Measurements from ENCODE around the gene C1orf198.

The C1orf198 gene

GRCh38 chr1:230892018-230892491 lies 23.7 kb upstream of the C1orf198 start:
- DNase-seq (ENCODE audit: low read depth, low spot score): no peak

- peak; percentile 62 for DNase-seq (ENCODE audit: low read depth, low spot score)
Measured at GRCh38 chr1:230891413-230891812, 23.1 kb upstream of the C1orf198 start.

GRCh38 chr1:230884646-230885045 lies 16.3 kb upstream of the C1orf198 start:
- DNase-seq (ENCODE audit: low read depth, low spot score): no peak

GRCh38 chr1:230883967-230884366 lies 15.6 kb upstream of the C1orf198 start:
- no peak for DNase-seq (ENCODE audit: low read depth, low spot score)

- no peak for DNase-seq (ENCODE audit: low read depth, low spot score)
Measured at GRCh38 chr1:230879778-230880177, 11.5 kb upstream of the C1orf198 start.

- no peak for DNase-seq (ENCODE audit: low read depth, low spot score)
Measured at GRCh38 chr1:230878591-230878990, 10.3 kb upstream of the C1orf198 start.

- DNase-seq (ENCODE audit: low read depth, low spot score): no peak
Measured at GRCh38 chr1:230877924-230878590, 9.7 kb upstream of the C1orf198 start.

- DNase-seq (ENCODE audit: low read depth, low spot score): no peak
Measured at GRCh38 chr1:230877146-230877923, 9.0 kb upstream of the C1orf198 start.

- DNase-seq (ENCODE audit: low read depth, low spot score): no peak
Measured at GRCh38 chr1:230876660-230877059, 8.3 kb upstream of the C1orf198 start.

- no peak for DNase-seq (ENCODE audit: low read depth, low spot score)
Measured at GRCh38 chr1:230875370-230875769, 7.0 kb upstream of the C1orf198 start.

GRCh38 chr1:230870916-230871315 lies 2.6 kb upstream of the C1orf198 start:
- no peak for DNase-seq (ENCODE audit: low read depth, low spot score)

GRCh38 chr1:230869500-230869899 lies 1.2 kb upstream of the C1orf198 start:
- no peak for DNase-seq (ENCODE audit: low read depth, low spot score)

- peak; percentile 84 for DNase-seq (ENCODE audit: low read depth, low spot score)
Measured at GRCh38 chr1:230868736-230869385, 540 bp upstream of the C1orf198 start.

- DNase-seq (ENCODE audit: low read depth, low spot score): no peak
Measured at GRCh38 chr1:230867101-230867902, 1.0 kb downstream of the C1orf198 start.

GRCh38 chr1:230866171-230867070 lies 1.9 kb downstream of the C1orf198 start:
- DNase-seq (ENCODE audit: low read depth, low spot score): no peak

- no peak for DNase-seq (ENCODE audit: low read depth, low spot score)
Measured at GRCh38 chr1:230865062-230865817, 3.1 kb downstream of the C1orf198 start.

GRCh38 chr1:230864441-230864840 lies 3.9 kb downstream of the C1orf198 start:
- DNase-seq (ENCODE audit: low read depth, low spot score): no peak

GRCh38 chr1:230863449-230863848 lies 4.9 kb downstream of the C1orf198 start:
- DNase-seq (ENCODE audit: low read depth, low spot score): peak; percentile 87

- DNase-seq (ENCODE audit: low read depth, low spot score): no peak
Measured at GRCh38 chr1:230861970-230862595, 6.2 kb downstream of the C1orf198 start.

All from ELF-1 (cell line).